Trophoblast cell (in vitro differentiated cells and primary cell): ENCODE measurements around the gene PREP.
"Not testable (repeated sequence)": the region's sequence is repeated elsewhere in the genome, so short reads cannot be mapped to it uniquely, and the experiment has no call there.

ENCODE experiments used
- DNase-seq, 2 donors: peaks; one replicate each; pipeline ENCODE4 v3.0.0-alpha.2; 2016
- H2AFZ ChIP-seq: 2 replicates; pipeline ENCODE4 v1.6.1; 2013; ENCODE audit warnings: low read length, moderate library complexity, mild to moderate bottlenecking; ENCODE audit not compliant: insufficient read depth, poor library complexity
- H2AK5ac ChIP-seq: 2 replicates; pipeline ENCODE4 v1.6.1; 2013; ENCODE audit warnings: mild to moderate bottlenecking, low read length
- H2BK120ac ChIP-seq: 2 replicates; pipeline ENCODE4 v1.6.1; 2013; ENCODE audit warnings: low read length, mild to moderate bottlenecking, moderate library complexity; ENCODE audit not compliant: insufficient read depth, poor library complexity
- H2BK12ac ChIP-seq: 2 replicates; pipeline ENCODE4 v1.6.1; 2013; ENCODE audit warnings: mild to moderate bottlenecking, low read length, moderate library complexity
- H2BK5ac ChIP-seq: 2 replicates; pipeline ENCODE4 v1.6.1; 2013; ENCODE audit warnings: low read length, low read depth, moderate library complexity, mild to moderate bottlenecking; ENCODE audit not compliant: poor library complexity
- H3K14ac ChIP-seq: 2 replicates; pipeline ENCODE4 v1.6.1; 2013; ENCODE audit warnings: mild to moderate bottlenecking, low read length
- H3K18ac ChIP-seq: 2 replicates; pipeline ENCODE4 v1.6.1; 2013; ENCODE audit warnings: mild to moderate bottlenecking, low read length
- H3K23ac ChIP-seq: 2 replicates; pipeline ENCODE4 v1.6.1; 2013; ENCODE audit warnings: low read length
- H3K27ac ChIP-seq: 2 replicates; pipeline ENCODE4 v1.5.1; 2013; ENCODE audit warnings: low read depth, mild to moderate bottlenecking, inconsistent platforms, low read length, moderate library complexity
- H3K27me3 ChIP-seq: 2 replicates; pipeline ENCODE4 v1.6.1; 2013; ENCODE audit warnings: inconsistent platforms, mild to moderate bottlenecking, low read length, moderate library complexity; ENCODE audit not compliant: insufficient read depth
- H3K36me3 ChIP-seq, 2 experiments: 1 replicate in 1 of 2; 2 replicates in 1 of 2; pipeline ENCODE4 v1.6.1; 2013; ENCODE audit warnings: low read length in 2 of 2, mild to moderate bottlenecking in 2 of 2, moderate library complexity in 1 of 2; ENCODE audit not compliant: insufficient read depth in 2 of 2, control insufficient read depth in 1 of 2
- H3K4ac ChIP-seq: 2 replicates; pipeline ENCODE4 v1.6.1; 2013; ENCODE audit warnings: low read depth, mild to moderate bottlenecking, low read length, moderate library complexity
- H3K4me1 ChIP-seq, 2 experiments: 1 replicate in 1 of 2; 2 replicates in 1 of 2; pipeline ENCODE4 v1.6.1; 2013; ENCODE audit warnings: low read length in 2 of 2, mild to moderate bottlenecking in 2 of 2, moderate library complexity in 1 of 2; ENCODE audit not compliant: insufficient read depth in 2 of 2, control insufficient read depth in 1 of 2
- H3K4me2 ChIP-seq: 2 replicates; pipeline ENCODE4 v1.6.1; 2013; ENCODE audit warnings: inconsistent platforms, mild to moderate bottlenecking, low read length, moderate library complexity
- H3K4me3 ChIP-seq: 2 replicates; pipeline ENCODE4 v1.5.1; 2013; ENCODE audit warnings: mild to moderate bottlenecking, low read depth, low read length, inconsistent platforms
- H3K79me1 ChIP-seq: one replicate; pipeline ENCODE4 v1.6.1; 2013; ENCODE audit warnings: low read length
- H3K79me2 ChIP-seq: 2 replicates; pipeline ENCODE4 v1.6.1; 2013; ENCODE audit warnings: low read length, mild to moderate bottlenecking; ENCODE audit not compliant: control insufficient read depth, insufficient read depth, poor library complexity
- H3K9ac ChIP-seq: 2 replicates; pipeline ENCODE4 v1.6.1; 2013; ENCODE audit warnings: mild to moderate bottlenecking, low read length
- H3K9me3 ChIP-seq: 2 replicates; pipeline ENCODE4 v1.6.1; 2013; ENCODE audit warnings: low read depth, mild to moderate bottlenecking, control low read depth, inconsistent platforms, low read length; ENCODE audit not compliant: insufficient read depth
- H4K12ac ChIP-seq: 2 replicates; pipeline ENCODE4 v1.6.1; 2013; ENCODE audit warnings: low read depth, mild to moderate bottlenecking, low read length, moderate library complexity
- H4K8ac ChIP-seq: 2 replicates; pipeline ENCODE4 v1.6.1; 2013; ENCODE audit warnings: low read depth, mild to moderate bottlenecking, low read length, moderate library complexity
- H4K91ac ChIP-seq: one replicate; pipeline ENCODE4 v1.6.1; 2013; ENCODE audit warnings: low read depth, mild to moderate bottlenecking, low read length, moderate library complexity
- WGBS: extraction: QIAGEN DNeasy Blood & Tissue Kit; methylation state at CpG from one replicate; pipeline ENCODE4 v1.1.7; 2013; ENCODE audit warnings: missing lambda C conversion rate; ENCODE audit not compliant: insufficient read length, insufficient coverage; ENCODE audit errors: extremely low coverage; 5-methylcytosine and 5-hydroxymethylcytosine counted together

Gene PREP

DNA sequence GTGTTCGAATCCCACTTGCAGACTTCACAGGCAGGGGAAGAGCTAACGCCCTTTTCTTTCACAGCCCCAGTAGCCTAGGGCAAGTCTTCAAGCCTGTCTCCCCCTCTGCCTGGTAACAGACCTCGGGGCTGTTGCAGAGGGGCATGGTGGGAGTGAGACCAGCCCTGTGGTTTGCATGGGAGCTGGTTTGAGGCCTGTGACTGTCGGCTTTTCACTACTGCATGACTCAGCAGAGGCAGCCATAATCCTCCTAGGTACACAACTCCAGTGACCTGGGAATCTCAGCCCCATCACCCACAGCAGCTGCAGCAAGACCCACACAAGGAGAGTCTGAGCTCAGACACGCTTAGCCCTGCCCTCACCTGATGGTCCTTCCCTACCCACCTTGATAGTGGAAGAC is 167.7 kb downstream of the PREP start:
- H2AK5ac ChIP-seq: no peak overlapping the region
- no peak overlapping the region for H4K12ac ChIP-seq
- H3K27me3 ChIP-seq: no peaks in the 10 kb centered on the region
- H3K79me1 ChIP-seq: no peaks in the 10 kb centered on the region
- H3K23ac ChIP-seq: no peak overlapping the region
- H3K4me1 ChIP-seq: no peaks in the 10 kb centered on the region
- no peaks in the 10 kb centered on the region for H3K36me3 ChIP-seq
- no peak overlapping the region for H3K14ac ChIP-seq
- no peak overlapping the region for H3K4ac ChIP-seq
- H3K9ac ChIP-seq: no peak overlapping the region
- no peak overlapping the region for H2BK120ac ChIP-seq
- no peak for DNase-seq
- H3K9me3 ChIP-seq: peaks cover 2% of the 10 kb centered on the region
- no peak overlapping the region for H2BK12ac ChIP-seq
- no peak overlapping the region for H4K91ac ChIP-seq
- H3K27ac ChIP-seq: no peak overlapping the region
- no peak overlapping the region for H2AFZ ChIP-seq
- no CpG with 5 or more reads among the region's 5 CpGs for WGBS
- no peak overlapping the region for H3K18ac ChIP-seq
- H4K8ac ChIP-seq: no peak overlapping the region
- no peak overlapping the region for H3K4me3 ChIP-seq
- H3K4me2 ChIP-seq: no peak overlapping the region
- no peak overlapping the region for H2BK5ac ChIP-seq
- no peaks in the 10 kb centered on the region for H3K79me2 ChIP-seq

DNA sequence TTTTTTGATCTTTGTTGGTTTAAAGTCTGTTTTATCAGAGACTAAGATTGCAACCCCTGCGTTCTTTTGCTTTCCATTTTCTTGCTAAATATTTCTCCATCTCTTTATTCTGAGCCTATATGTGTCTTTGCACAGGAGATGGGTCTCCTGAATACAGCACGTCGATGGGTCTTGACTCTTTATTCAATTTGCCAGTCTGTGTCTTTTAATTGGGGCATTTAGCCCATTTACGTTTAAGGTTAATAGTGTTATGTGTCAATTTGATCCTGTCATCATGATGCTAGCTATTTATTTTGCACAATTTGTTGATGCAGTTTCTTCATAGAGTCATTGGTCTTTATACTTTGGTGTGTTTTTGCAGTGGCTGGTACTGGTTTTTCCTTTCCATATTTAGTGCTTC is 171.1 kb downstream of the PREP start:
- H2AFZ ChIP-seq, DNase-seq, H3K4me1 ChIP-seq, H2BK12ac ChIP-seq, H3K9me3 ChIP-seq, H3K4ac ChIP-seq, H3K18ac ChIP-seq, H3K36me3 ChIP-seq, H4K8ac ChIP-seq, H2AK5ac ChIP-seq, H3K79me2 ChIP-seq, H3K9ac ChIP-seq, H3K23ac ChIP-seq, H3K27ac ChIP-seq, H4K91ac ChIP-seq, H3K14ac ChIP-seq, H3K27me3 ChIP-seq, H4K12ac ChIP-seq, H3K4me3 ChIP-seq, H3K4me2 ChIP-seq, H2BK5ac ChIP-seq, H2BK120ac ChIP-seq, H3K79me1 ChIP-seq: not testable (repeated sequence)
- WGBS: no CpG with 5 or more reads among the region's 4 CpGs
